GM19395 (cell line): ENCODE measurements around the gene CYTH3.
"Not testable (repeated sequence)": the region's sequence is repeated elsewhere in the genome, so short reads cannot be mapped to it uniquely, and the experiment has no call there.

ENCODE experiments used
- ATAC-seq: cut with Tn5 transposase; IDR thresholded peaks from one replicate; pipeline ENCODE4 v1.9.1; 2021; ENCODE audit warnings: mild to moderate bottlenecking, moderate library complexity; ENCODE audit not compliant: unreplicated experiment

CYTH3 gene

DNA sequence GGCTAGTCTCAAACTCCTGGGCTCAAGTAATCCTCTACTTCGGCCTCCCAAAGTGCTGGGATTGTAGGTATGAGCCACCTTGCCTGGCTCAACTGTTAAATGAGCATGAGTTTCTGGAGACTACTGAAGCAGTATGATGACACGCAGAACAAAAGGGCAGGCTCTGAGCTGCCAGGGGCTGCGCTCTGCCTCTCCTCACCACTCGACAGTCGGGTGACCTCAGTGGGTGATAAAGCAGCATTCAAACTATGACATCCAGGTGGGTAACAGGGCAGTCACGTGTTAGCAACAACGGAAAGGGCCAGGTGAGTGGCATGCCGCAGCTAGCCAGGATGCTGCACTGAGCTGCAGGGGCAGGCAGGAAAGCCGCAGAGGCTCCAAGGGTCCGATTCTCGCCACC is 71.5 kb downstream of the CYTH3 start:
- no peak for ATAC-seq

DNA sequence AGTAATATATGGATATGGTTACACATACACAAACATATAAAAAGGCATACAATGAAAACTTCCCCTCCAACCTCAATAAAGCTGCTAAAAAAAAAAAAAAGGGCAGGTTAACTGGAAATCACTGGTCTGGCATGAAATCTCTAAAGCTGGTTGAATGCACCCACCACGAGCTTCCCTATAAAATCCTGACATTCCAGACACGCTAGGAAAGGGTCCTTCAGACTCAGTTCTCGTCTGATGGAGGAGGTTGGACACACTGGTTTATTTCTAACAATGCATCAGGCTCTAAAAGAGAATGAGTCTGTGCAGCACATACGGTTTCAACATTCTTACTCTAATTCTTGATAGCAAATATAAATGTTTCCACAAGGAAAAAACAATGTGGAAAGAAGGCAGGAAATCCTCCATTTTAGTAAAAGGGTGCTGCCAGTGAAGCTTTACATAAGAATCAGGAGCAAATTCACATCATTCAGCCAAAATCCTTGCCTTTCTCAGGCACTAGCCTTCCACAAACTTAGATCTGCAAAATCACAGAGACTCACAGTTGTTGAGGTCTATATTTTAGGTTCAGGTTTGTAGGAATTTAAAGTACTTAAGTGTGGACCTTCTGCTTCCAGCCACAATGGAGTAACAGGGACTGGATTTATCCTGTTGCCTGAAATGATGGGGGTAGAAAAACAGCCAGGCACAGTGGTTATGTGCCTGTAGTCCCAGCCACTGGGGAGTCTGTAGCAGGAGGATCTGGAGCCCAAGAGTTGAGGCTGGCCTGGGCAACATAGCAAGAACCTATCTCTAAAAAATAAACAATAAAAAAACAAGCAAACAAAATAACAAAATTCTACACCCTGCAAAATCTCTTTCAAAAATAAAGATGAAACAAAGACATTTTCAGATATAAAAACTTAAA is 73.5 kb downstream of the CYTH3 start:
- no peak for ATAC-seq

DNA sequence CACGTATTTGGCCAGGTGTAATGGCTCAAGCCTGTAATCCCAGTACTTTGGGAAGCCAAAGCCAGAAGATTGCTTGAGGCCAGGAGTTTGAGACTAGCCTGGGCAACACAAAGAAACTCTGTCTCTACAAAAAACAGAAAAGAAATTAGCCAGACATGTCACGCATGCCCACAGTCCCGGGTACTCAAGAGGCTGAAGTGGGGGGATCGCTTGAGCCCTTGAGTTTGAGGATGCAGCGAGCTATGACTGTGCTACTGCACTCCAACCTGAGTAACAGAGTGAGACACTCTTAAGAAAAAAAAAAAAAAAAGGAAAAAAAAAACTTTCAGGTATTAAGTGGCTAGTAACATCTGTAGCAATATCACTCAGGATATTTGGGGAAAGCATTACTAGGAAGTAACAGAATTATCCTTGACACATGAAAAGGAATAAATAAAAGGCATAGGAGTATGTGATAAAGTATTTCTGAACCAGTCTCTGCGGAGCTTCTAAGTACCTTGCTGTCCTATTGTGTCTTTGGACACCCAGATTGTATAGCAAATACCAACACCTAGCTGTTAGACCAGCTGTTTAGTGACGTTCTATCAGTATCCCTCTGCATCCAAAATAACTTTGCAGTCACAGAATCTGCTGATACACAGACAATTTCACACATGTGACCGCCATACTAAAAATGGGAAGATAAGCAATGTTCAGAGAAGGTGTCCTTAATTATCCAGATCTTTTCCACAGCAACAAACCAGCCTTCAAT is 74.4 kb downstream of the CYTH3 start:
- ATAC-seq, result no peak

DNA sequence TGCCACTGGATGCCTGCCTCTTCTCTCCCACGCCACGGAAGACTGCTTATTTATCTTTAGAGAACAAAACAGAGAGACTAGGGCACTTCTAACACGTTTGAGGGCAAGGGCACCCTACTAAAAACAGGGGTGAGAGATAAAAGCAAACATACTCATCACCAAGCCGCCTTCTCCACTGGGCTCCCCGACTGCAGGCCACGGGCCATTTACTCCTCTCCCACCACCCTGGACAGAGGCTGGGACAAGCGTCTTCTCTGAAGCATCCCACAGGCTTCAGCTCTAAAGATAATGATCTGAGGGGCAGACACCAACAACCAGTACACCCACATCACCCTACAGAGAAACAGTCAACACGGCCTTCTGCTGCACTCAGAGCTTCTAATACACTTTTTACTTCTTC is 78.7 kb downstream of the CYTH3 start:
- no peak for ATAC-seq

DNA sequence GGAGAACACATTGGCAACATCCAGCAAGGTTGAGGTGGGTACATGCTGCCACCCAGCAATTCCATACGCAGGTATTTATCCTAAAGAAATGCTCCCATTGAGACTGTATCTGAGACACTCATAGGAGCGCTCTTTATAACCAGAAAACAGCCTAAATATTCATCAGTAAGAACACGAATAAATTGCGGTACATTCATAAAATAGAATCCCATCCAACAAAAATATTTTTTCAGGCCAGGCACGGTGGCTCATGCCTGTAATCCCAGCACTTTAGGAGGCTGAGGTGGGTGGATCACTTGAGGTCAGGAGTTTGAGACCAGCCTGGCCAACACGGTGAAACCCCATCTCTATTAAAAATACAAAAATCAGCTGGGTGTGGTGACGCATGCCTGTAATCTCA is 81.9 kb downstream of the CYTH3 start:
- ATAC-seq, result not testable (repeated sequence)

DNA sequence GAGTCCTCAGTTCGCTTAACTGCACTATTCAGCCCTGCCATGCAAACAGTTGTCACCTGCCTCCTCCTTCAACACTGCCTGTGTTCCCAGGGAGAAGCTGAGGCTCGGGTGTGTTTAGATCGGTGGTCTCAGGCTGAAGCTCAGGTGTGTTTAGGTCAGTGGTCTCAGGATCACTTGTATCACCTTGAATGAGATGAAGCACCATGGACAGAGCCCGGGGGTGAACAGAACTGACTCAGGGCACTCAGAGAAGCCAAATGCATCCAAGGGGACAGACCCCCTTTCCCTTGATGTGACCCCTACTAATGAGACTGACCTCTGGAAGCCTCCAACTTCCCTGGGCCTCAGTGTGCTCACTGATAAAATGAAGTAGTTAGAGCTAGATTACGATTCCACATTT is 84.0 kb downstream of the CYTH3 start:
- no peak for ATAC-seq

DNA sequence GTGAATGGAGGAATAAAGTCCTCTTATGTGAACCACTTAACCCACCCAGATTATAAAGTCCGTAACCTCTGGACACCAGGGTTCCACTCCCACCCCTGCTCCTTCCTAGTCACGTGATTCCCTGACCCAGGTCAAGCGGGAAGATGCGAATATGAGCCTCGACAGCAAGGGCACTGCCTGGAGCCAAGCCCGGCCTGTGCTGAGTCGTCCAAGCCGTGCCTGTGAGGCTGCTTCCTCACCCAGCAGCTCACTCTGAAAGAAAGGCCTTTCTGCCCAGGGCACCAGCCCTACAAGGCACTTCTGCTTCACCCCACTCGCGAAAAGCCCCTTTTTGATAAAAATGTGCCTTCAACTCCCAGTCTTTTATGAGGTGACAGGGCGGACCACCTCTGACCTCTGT is 85.8 kb downstream of the CYTH3 start:
- no peak for ATAC-seq

DNA sequence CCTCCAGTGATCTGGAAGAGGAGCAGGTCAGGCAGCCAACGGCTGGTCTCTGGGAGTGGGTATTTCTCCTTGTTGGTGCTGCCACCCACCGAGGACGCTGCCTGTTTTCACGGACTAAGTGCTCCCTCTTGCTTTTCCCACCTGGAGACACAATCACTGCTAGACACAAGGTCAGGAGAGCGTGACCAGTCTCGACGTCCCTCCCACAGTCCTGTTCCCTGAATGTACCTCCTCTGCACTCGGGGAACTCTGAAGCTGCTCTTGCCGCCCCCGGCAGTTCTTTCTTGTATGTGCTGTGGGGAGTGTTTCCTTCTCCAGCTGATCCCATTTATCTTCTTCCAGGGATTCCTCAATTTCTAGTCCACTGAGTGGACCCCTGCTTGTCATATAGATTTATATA is 89.4 kb downstream of the CYTH3 start:
- no peak for ATAC-seq

DNA sequence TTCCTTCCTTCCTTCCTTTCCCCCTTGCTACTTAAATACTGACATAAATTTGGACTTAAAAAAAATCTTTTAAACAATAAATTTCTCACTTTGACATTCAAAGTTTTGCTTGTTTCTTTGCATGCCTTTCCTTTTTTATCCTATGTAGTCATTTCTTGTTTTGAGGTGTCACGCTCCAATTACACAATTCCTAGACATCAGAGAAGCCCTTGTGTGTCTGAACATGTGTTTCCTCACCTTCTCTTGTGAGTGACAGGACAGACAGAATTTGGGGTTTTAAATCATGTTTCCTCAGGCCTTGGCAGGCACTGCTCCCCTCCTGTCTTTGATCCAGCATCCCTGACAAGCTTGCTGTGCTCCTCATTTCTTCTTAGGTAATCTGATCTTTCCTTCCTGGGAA is 91.3 kb downstream of the CYTH3 start:
- no peak for ATAC-seq

DNA sequence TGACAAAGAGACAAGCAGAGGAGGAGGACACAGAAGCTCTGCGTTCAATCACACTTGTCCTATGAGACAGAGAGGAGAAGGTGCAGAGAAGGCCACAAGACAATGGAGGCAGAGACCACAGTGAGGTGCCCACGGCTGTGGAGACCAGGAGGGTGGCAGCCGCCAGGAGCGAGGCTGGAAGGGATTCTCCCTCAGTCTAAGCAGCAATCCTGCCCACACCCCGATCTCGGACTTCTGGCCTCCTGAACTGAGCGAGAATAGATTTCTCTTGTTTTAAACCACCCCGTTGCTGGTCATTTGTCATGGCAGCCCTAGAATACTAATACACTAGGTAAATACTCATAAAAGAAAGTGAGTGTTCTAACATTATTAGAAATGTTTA is 92.1 kb downstream of the CYTH3 start:
- ATAC-seq, result no peak

DNA sequence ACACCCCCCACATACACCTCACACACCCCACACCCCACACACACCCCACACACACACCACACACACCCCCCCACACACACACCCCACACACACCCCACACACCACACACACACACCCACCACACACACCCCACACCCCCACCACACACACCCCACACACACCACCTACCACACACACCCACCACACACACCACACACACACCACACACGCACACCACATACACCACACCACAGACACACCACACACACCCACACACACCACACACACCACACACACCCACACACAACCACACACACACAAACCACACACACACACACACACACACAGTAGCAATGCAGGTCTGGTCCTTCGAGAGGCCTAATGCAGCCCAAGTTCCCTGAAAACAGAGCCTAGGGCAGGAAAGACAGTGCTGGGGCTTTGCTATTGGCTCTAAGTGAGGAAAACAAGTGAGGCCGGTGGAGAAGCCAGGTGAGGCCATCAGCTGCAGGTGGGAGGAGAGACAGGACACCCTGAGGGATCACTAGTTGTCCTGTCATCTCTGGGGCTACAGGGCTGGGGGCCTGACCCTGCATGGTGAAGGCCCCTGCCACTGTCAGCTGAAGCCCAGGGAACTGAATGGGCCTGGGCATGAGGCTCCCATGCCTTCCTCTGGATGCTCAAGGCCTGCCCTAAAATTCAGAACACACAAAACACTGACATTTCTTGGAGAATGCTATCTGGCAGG is 92.6 kb downstream of the CYTH3 start:
- no peak for ATAC-seq

DNA sequence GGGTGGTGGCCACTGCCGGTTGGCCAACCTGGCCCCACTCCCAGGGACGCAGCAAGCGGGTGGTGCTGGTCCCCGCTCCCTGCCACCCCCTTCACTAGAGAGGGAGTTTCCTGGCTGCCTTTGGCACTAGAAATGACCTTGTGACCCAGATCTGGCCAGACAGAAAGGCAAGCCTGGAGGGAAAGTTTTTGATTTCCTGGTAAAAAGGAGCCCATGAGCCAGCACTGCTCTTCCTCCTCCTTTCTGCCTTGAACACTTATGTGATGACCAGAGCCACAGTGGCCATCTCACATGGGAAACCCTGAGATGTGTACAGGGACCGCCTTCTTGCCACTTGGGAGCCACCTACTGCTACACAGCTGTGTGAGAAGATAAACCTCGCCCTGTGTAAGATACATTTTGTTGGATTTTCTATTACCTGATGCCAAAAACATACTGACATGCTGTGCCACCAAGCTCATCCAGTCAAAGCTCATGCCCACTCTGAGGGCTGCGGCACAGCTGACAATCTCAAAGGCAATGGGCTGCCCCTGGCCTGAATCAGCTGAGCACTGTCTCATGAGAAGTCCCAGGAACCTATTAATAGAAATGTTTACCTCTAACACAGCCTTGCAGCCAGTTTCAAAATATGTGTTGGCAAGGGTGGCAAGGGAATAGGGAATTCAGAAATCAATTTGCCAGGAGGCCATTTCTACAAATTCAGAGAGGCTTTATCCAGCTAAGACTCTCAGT is 94.0 kb downstream of the CYTH3 start:
- ATAC-seq, result no peak

DNA sequence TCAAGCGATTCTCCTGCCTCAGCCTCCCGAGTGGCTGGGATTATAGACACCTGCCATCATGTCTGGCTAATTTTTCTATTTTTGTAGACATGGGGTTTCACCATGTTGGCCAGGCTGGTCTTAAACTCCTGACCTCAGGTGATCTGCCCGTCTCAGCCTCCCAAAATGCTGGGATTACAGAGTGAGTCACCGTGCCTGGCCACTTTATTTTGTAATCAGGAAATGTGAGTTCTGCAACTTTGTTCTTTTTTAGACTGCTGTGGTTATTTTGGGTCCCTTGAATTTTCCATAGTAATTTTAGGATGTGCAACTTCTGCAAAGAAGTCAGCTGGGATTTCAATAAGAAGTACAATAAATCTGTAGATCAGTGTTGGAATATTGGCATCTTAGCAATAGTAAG is 96.8 kb downstream of the CYTH3 start:
- ATAC-seq, result no peak

DNA sequence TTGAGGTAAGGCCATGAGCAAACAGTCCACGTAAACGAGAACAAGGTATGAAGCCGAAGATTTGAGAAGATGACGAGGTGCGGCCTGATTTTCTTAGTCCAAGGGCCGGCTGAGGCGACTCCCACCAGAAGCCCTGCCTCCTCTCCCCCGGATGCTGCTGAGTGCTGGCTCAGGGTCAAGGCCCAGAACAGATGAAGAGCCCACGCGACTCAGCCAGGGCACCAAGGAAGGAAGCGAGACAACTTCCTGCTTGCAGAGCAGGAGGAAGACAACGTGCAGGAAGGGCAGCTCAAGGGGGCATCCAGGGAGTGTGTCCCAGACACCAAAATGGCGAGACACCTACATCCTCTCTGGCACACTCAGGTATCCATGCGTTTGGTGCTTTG is 99.5 kb downstream of the CYTH3 start:
- no peak for ATAC-seq

DNA sequence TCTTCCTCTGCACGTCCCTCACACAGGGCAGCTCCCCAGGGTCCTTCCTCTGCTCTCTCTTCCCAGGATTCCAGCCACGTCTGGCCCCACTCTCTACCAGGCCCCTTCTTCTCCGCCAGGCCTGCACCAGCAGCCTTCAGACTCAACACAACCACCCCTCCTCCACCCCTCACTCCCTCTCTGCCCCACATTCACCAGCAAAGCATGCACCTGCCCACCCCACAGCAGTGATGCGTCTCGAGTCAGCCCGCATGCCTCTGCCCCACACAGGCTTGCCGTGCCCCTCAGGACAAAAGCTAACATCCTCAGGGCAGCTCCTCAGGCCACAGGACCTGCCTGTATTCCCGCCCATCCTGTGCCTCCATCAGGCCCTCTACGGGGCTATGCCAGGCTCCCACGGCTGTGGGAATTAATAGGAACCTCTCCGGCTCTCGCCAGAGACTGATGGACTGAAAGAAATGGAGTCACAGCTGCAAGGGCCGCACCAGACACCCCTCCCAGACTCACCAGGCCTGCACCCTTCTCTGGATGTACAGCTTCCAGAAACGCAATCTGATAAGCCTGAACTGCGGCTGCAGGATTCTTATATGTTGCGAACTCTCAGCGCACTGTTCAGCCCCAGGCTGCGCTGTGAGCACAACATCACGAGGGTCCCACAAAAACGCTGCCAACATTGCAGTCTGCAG is 100.1 kb downstream of the CYTH3 start:
- no peak for ATAC-seq

DNA sequence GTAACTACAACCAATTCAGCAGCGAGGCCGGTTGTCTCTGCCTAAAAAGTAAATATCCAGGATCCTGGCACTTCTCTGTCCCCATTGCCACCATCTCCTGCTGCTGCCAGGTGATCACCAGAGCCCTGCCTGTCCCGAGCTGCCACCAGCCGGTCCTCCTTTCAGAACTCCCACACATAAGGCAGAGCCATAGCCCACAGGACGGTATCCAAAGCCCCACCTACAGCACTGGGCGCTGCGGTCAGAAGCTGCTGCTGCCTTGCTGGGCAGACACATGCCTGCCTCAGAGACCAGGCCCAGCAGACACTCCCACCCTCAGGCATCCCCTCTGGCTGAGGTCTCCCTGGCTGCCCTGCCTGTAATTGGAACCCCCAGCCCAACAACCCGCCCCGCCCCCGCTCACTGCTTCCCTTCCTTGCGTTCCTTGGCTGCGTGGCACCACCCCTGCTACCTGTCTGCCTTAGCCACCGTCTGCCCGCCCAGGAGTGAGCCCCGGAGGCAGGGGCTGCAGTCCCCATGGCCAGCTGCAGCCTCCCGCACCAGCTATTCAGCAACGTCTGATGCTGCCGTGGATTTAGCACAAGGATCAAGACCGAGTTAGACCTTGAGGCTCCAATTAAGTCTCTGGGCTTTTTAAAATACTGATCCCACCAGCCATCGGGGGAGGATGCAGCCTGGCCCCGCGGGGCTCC is 100.7 kb downstream of the CYTH3 start:
- no peak for ATAC-seq

DNA sequence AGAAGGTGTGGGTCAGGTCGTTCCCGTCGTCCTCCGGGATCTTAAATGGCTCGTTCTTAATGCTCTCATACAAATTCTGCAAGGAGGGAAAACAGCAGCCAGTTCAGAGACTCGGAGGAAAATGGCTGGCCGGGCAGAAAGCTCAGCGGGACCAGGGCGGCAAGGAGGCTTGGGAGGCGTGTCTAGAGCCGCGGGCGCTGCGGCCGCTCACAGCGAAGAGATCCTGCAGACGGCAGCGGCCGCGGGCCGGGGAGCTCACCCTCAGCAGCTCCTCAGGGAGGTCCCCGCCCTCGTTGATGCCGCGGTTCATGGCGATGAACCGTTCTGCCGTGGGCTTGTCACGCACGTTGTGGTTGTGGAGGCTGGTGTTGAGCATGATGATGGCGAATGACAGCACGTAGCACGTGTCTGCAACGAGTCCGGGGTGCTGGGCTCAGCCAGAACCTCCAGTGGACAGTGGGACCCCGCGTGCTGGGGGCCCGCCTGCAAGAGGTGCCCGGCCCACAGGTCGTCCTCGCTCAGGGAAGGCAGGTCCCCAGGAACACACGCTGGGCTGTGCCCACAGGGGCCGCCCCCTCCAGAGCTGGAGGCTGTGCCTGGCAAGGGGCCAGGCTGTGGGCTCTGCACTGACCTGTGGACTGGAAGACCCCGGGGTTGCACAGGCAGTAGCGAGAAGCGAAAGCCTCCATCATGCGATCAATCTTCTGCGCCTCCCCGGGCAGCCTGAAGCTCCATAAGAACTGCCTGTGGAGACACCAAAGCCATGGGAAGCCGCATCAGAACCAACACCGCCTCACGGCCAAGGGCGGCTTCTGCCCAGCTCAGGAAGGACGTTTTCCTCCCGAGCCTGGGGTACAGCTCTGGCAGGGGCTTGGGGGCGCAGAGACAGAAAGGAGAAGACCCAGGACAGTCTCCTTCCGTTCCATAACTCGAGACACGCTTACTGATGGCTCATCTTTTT is 101.6 kb downstream of the CYTH3 start:
- no peak for ATAC-seq

DNA sequence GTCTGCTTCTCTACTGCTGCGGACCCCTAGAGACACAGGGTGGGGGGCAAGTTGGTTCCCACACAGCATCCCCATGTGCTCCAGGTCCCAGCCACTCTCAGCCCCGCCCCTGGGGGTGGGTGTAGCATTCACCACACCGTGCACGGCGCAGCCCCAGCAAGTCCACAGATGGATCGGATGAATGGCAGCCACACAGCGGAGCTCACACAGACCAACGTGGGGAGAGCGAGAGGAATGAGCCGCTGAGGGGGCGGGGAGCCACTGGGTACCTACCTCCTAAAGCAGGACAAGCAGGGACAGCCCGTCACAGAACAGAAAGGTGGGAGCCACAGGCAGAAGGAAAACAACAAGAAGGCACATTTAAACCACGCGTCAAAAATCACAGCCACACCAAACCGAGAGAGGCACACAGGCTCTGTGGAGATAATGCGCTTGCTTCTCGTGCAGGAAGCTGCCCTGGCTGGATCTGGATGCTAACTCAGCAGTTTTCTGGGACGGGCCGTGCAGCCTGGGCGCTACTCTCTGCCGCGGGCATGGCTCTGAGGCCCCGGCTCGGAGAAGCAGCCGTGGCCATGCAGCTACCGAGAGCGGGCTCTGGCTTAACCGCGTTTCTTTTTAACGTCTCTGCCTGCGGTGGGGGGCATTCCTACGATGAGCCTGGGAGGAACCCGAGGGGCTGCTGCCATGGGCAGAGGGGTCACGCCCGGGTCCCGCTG is 102.5 kb downstream of the CYTH3 start:
- ATAC-seq, result no peak
